ENCODE data around the gene REPS2.

REPS2 gene

GRCh38 chrX:17160975-17161374 is 214.5 kb downstream of the REPS2 start:
- no peak for TF ChIP-seq CTCF (conservative IDR thresholded peaks at IDR 0.05; ENCODE audit: low read depth, low read length)
- no peak overlapping the region for H3K4me3 ChIP-seq (ENCODE audit: low read depth, low read length)
- DNase-seq (ENCODE audit: low read depth) = peak; percentile 1

GRCh38 chrX:17161991-17162390 is 215.5 kb downstream of the REPS2 start:
- DNase-seq (ENCODE audit: low read depth) = no peak
- no peak for TF ChIP-seq CTCF (conservative IDR thresholded peaks at IDR 0.05; ENCODE audit: low read depth, low read length)
- no peak overlapping the region for H3K4me3 ChIP-seq (ENCODE audit: low read depth, low read length)

GRCh38 chrX:17164079-17164478 is 217.6 kb downstream of the REPS2 start:
- no peak for TF ChIP-seq CTCF (conservative IDR thresholded peaks at IDR 0.05; ENCODE audit: low read depth, low read length)
- H3K4me3 ChIP-seq (ENCODE audit: low read depth, low read length) = no peak overlapping the region
- DNase-seq (ENCODE audit: low read depth) = no peak

- TF ChIP-seq CTCF (conservative IDR thresholded peaks at IDR 0.05; ENCODE audit: low read depth, low read length) = no peak
- H3K4me3 ChIP-seq (ENCODE audit: low read depth, low read length) = no peak overlapping the region
- DNase-seq (ENCODE audit: low read depth) = no peak
Measured at GRCh38 chrX:17164941-17165340, 218.5 kb downstream of the REPS2 start.

- no peak for DNase-seq (ENCODE audit: low read depth)
Measured at GRCh38 chrX:17167915-17168314, 221.5 kb downstream of the REPS2 start.

GRCh38 chrX:17170973-17171372 is 224.5 kb downstream of the REPS2 start:
- no peak overlapping the region for H3K4me3 ChIP-seq (ENCODE audit: low read depth, low read length)
- TF ChIP-seq CTCF (conservative IDR thresholded peaks at IDR 0.05; ENCODE audit: low read depth, low read length) = no peak
- DNase-seq (ENCODE audit: low read depth) = no peak

More at GRCh38 chrX:17167915-17168314, 221.5 kb downstream of the REPS2 start:
- H3K4me3 ChIP-seq (ENCODE audit: low read depth, low read length) = no peak overlapping the region
- TF ChIP-seq CTCF (conservative IDR thresholded peaks at IDR 0.05; ENCODE audit: low read depth, low read length) = no peak

GRCh38 chrX:17174671-17175070 is 228.2 kb downstream of the REPS2 start:
- DNase-seq (ENCODE audit: low read depth) = no peak
- no peak for TF ChIP-seq CTCF (conservative IDR thresholded peaks at IDR 0.05; ENCODE audit: low read depth, low read length)
- H3K4me3 ChIP-seq (ENCODE audit: low read depth, low read length) = no peak overlapping the region
